HG03025 (cell line): Measurements from ENCODE around the gene TKT.
A peak's percentile ranks its signal among the peaks of the same experiment; 100 is the strongest.

Source experiments
- ATAC-seq: cut with Tn5 transposase; IDR thresholded peaks from one replicate; pipeline ENCODE4 v1.9.1; 2021; ENCODE audit warnings: mild to moderate bottlenecking, moderate library complexity; ENCODE audit not compliant: unreplicated experiment, low FRiP score

The TKT gene

DNA sequence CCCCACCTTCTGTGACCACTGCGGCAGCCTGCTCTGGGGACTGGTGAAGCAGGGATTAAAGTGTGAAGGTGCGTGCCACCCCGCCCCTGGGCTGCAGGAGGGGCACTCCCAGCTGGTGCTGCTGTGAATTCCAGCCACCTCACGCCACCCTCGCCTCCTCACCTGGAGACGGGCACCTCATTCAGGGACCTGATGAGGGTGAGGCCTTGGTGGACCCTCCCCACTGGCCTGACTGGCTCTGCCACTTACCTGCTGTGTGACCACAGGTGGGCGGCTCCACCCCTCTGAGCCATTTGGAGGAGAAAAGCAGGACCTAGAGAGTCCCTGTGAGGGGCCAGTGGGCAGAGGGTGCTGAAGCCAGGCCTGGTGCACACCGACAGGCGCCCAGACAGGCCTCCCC is 72.3 kb downstream of the TKT start:
- no peak for ATAC-seq

DNA sequence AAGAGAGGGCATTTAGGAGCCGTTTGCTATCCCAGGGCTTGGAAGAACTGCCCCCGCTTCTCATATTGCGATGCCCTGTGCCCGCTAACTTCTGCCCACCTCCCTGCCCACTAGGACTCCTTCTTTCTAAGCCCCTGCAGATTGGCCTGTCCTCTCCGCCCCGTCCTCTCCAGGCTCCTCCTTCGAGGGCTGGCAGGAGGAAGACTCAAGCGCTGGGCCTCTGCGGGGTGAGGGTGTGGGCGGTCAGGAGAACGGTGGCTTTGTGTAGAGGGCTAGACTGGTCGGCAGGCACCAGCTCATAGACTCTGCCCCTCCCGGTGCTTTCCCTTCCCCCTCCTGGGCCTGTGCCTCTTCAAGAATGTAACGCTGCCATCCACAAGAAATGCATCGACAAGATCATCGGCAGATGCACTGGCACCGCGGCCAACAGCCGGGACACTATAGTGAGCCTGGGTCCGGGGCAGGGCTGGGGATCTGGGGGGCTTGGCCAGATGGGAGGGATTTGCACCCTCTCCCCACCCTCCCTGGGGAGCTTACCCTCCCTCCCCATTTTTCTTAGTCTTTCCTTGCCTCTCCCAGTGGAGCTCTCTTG is 73.0 kb downstream of the TKT start:
- no peak for ATAC-seq

DNA sequence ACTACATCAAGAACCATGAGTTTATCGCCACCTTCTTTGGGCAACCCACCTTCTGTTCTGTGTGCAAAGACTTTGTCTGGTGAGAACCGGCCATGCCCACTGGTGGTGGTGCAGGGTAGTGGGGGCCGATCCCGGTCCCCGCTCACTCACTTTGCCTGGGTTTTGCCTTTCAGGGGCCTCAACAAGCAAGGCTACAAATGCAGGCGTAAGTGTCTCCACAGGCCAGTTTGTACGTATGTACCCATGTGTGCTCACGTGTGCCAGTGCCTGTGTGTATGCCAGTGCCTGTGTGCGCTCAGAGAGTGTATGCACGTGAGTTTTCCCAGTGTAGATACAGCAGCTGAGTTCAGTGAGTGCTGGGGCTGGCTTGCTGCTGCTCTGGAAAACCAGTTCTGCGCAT is 74.3 kb downstream of the TKT start:
- ATAC-seq: no peak

DNA sequence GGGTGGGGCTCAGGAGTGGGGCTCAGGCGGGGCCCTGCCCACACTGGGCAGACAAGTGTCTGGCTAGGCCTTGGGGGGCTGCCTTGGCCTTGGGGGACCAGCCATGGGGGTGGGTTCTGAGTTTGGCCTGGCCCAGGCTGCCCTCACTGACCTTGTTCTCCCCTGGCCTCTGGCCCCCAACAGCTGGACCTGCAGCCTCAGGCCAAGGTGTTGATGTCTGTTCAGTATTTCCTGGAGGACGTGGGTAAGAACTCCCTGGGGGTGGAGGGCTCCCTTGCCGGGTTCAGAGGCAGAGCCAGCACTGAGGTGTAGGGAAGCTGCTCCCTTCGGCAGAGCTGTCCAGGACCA is 74.8 kb downstream of the TKT start:
- no peak for ATAC-seq

DNA sequence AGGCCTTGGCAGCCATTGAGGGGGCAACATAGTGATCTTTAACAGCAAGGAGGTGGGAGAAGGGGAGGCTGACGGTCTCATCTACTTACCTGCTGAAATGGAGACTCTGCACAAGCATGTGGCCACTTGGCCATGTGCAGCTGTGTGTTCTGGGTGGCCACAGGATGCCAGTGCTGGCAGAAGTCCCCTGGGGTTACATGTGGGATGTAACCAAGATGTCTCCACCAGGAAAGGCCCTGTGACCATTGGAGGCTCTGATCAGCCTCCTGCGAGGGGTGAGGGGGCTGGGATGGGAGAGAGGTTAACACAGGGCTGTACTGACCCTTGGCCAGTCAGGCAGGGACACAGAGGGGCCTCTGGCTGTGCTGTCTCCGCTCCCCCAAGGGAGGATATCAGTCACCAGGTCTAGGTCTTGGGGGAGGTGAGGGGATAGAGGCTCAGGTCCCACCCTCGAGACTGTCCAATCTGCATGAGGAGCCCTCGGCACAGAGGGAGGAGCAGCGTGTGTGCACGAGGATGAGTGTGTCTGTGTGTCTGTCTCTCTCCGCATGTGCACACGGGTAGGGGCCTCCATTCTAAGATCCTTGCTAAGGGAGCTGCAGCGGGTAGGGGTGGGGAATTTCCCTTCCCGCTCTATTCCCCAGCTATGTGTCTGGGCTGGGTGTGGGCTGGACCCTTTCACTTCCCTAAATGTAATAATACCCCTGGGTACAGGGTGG is 75.4 kb downstream of the TKT start:
- ATAC-seq: peak; percentile 67

DNA sequence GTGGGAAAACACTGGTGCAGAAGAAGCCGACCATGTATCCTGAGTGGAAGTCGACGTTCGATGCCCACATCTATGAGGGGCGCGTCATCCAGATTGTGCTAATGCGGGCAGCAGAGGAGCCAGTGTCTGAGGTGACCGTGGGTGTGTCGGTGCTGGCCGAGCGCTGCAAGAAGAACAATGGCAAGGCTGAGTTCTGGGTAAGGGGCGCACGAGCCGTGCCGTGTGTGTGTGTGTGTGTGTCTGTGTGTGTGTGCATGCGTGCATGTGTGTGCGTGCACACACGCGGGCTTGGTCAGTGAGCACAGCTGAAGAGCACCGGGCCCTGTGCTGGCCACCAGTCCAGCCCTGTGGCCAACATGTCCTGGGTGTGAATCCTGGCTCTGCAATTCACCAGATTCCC is 76.2 kb downstream of the TKT start:
- no peak for ATAC-seq

DNA sequence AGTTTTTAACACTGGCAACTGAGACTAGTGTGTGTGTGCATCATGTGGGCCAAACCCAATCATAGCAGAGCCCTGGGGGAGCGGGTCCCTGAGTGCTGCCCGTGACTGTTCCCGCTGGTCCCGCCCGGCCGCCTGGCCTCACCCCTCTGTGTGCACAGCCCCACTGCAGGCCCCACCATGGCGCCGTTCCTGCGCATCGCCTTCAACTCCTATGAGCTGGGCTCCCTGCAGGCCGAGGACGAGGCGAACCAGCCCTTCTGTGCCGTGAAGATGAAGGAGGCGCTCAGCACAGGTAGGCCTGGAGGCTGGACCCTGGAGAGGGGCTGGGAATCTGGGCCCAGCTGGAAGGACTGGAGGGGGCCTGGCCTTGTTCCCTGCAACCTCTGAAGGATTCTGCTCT is 77.6 kb downstream of the TKT start:
- ATAC-seq: no peak

DNA sequence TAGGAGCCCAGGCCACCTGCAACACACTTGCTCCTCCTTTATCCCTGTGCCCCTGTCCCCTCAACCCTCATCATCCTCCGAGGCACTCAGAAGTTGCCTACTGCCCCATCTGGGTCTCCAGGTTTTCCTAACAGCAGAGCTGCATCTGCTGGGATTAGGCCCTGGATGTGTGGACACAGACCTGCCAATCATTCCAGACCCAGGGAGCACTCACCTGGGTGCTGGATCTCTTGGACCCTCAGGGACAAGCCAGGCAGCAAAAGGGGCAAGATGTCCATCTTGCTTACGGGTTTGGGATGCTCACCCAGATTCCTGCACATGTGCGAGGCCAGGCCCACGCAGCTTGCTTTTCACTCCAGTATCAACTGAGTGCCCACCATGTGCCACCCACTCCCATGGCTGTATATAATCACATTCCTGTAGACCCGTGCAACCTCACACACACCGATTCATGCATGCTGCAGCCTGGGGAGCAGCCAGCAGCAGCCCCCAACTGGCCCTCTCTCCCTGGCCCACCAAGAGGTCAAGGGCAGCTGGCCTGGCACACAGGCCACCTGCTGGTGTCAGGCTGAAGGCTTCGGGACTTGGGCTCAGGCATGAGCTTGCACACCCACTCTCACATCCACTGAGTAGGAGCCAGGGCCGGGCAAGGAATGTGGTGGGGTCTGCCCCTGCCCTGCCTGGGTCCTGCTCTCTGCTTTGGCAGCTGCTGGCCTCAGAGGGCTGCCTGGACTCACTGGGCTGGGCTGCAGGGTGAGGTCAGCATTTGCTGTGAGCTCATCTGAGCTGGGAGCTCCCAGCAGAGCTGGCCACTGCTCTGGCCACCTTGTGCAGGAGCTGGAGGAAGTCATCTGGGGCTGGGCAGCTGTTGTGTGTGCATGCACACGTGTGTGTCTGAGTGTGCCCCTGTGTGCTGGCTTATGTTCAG is 79.9 kb downstream of the TKT start:
- no peak for ATAC-seq
